NCI-H1105 (cell line): ENCODE measurements around the gene WSB2.
A peak's percentile ranks its signal among the peaks of the same experiment; 100 is the strongest.
"Not testable (repeated sequence)": the region's sequence is repeated elsewhere in the genome, so short reads cannot be mapped to it uniquely, and the experiment has no call there.

ENCODE experiments used
- DNase-seq: peaks from one replicate; lab custom pipeline; 2025; lab: John Stamatoyannopoulos, UW

Gene WSB2

GRCh38 chr12:118061011-118061872, at the start of gene WSB2:
TSS of gene WSB2 (minus strand) at chr12:118061179. CDS start at chr12:118061048, 131 bp downstream.
- peak; percentile 67 for DNase-seq

- no peak for DNase-seq
These were observed 48.1 kb upstream of the WSB2 start for GRCh38 chr12:118109088-118109487.

GRCh38 chr12:118107694-118108093, 46.7 kb upstream of the WSB2 start:
- no peak for DNase-seq

GRCh38 chr12:118107011-118107410, 46.0 kb upstream of the WSB2 start:
- DNase-seq: no peak

- DNase-seq: peak; percentile 64
These were observed 42.8 kb upstream of the WSB2 start, which contains the start of gene VSIG10 for GRCh38 chr12:118103601-118104382. TSS of gene VSIG10 (minus strand) at chr12:118104011. CDS start at chr12:118103671, 340 bp downstream.

- peak; percentile 37 for DNase-seq
These were observed 42.2 kb upstream of the WSB2 start for GRCh38 chr12:118103201-118103600.

GRCh38 chr12:118102609-118103008, 41.6 kb upstream of the WSB2 start:
- no peak for DNase-seq

- no peak for DNase-seq
These were observed 41.1 kb upstream of the WSB2 start for GRCh38 chr12:118102070-118102469.

- no peak for DNase-seq
These were observed 40.1 kb upstream of the WSB2 start for GRCh38 chr12:118101051-118101450.

- peak; percentile 68 for DNase-seq
These were observed 38.1 kb upstream of the WSB2 start for GRCh38 chr12:118098911-118099671.

GRCh38 chr12:118098401-118098800, 37.4 kb upstream of the WSB2 start:
- no peak for DNase-seq

GRCh38 chr12:118094039-118094438, 33.1 kb upstream of the WSB2 start:
- DNase-seq: no peak

- no peak for DNase-seq
These were observed 28.8 kb upstream of the WSB2 start for GRCh38 chr12:118089782-118090181.

GRCh38 chr12:118082161-118082560, 21.2 kb upstream of the WSB2 start:
- no peak for DNase-seq

GRCh38 chr12:118081521-118081920, 20.5 kb upstream of the WSB2 start:
- DNase-seq: not testable (repeated sequence)

GRCh38 chr12:118073768-118074167, 12.8 kb upstream of the WSB2 start:
- no peak for DNase-seq

- DNase-seq: no peak
These were observed 9.7 kb upstream of the WSB2 start for GRCh38 chr12:118070650-118071049.

- no peak for DNase-seq
These were observed 7.5 kb upstream of the WSB2 start for GRCh38 chr12:118068445-118068844.

GRCh38 chr12:118065380-118065779, 4.4 kb upstream of the WSB2 start:
- DNase-seq: no peak

GRCh38 chr12:118064608-118065007, 3.6 kb upstream of the WSB2 start:
- DNase-seq: no peak

- no peak for DNase-seq
These were observed 2.8 kb upstream of the WSB2 start for GRCh38 chr12:118063576-118064391.
